Duodenal mucosa (tissue), 2 donors: ENCODE measurements around the gene TMEM255B.

Source experiments
- H3K27ac ChIP-seq: one replicate; pipeline ENCODE4 v1.7.0; 2013; ENCODE audit warnings: low read depth, low read length
- H3K27me3 ChIP-seq, 2 donors: one replicate each; pipeline ENCODE4 v1.7.0; 2013; ENCODE audit warnings: low read length in 2 of 2, control low read depth in 1 of 2; ENCODE audit not compliant: insufficient read depth in 2 of 2, control insufficient read depth in 1 of 2
- H3K36me3 ChIP-seq, 2 donors: one replicate each; pipeline ENCODE4 v1.7.0; 2013; ENCODE audit warnings: low read length in 2 of 2, control low read depth in 1 of 2; ENCODE audit not compliant: insufficient read depth in 2 of 2, control insufficient read depth in 1 of 2
- H3K4me1 ChIP-seq, 2 donors: one replicate each; pipeline ENCODE4 v1.7.0; 2013; ENCODE audit warnings: low read length in 2 of 2, control low read depth in 1 of 2; ENCODE audit not compliant: insufficient read depth in 2 of 2, control insufficient read depth in 1 of 2
- H3K4me3 ChIP-seq, 2 donors: one replicate each; pipeline ENCODE4 v1.7.0; 2013; ENCODE audit warnings: low read length in 2 of 2, low read depth in 1 of 2
- H3K9ac ChIP-seq, 2 donors: one replicate each; pipeline ENCODE4 v1.7.0; 2013; ENCODE audit warnings: low read length in 2 of 2, low read depth in 1 of 2
- H3K9me3 ChIP-seq, 2 donors: one replicate each; pipeline ENCODE4 v1.7.0; 2013; ENCODE audit warnings: low read length in 2 of 2, control low read depth in 1 of 2; ENCODE audit not compliant: control insufficient read depth in 1 of 2

The TMEM255B gene

DNA sequence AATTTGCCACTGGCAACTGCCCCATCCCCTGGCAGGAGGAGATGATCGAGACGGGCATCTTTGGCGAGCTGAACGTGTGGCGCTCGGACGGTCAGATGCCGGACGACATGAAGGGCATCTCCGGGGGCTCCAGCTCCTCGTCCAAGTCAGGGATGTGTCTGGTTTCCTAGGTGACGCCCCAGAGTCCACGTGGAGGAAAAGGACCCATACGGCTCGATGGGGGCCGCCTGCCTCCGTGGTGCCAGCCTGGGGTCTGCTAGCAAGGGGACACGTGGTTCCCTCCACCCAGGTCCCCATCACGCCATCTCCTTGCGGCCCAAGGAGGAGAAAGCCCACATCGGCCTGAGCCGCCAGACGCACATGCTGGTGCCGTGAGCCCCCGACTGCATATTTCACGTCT is 23.8 kb upstream of the TMEM255B start:
- no peak overlapping the region for H3K4me3 ChIP-seq
- peaks cover 0 to 8% of the 10 kb centered on the region in 2 donors for H3K27me3 ChIP-seq
- H3K9me3 ChIP-seq = no peaks in the 10 kb centered on the region
- H3K4me1 ChIP-seq = peaks cover 10 to 12% of the 10 kb centered on the region in 2 donors
- H3K36me3 ChIP-seq = no peaks in the 10 kb centered on the region
- no peak overlapping the region for H3K9ac ChIP-seq
- H3K27ac ChIP-seq = no peak overlapping the region

DNA sequence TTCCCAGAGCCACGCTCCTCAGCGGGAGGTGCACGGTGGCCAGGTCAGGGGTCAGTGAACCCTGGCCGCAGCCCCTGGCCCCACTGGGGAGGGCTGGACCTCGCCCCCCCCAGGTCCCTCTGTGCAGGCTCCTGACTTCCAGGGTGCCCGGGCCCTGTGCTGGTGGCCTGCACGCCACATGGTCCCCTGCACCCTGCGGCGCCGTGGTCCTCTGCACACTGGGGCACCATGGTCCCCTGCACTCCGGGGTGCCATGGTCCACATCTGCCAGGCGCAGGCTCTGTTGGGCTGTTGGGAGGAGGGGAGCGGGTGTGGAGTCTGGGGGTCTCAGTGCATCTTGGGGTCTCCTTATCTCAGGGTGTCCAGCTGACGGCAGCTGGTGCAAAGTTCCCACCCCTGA is 23.3 kb upstream of the TMEM255B start:
- Histone ChIP-seq H3K9me3 (no peaks in the 10 kb centered on the region), H3K36me3 (no peaks in the 10 kb centered on the region), H3K27ac (no peak overlapping the region), H3K9ac (no peak overlapping the region), H3K4me3 (no peak overlapping the region), H3K27me3 (peaks cover 0 to 11% of the 10 kb centered on the region in 2 donors), H3K4me1 (peaks cover 10 to 12% of the 10 kb centered on the region in 2 donors)

DNA sequence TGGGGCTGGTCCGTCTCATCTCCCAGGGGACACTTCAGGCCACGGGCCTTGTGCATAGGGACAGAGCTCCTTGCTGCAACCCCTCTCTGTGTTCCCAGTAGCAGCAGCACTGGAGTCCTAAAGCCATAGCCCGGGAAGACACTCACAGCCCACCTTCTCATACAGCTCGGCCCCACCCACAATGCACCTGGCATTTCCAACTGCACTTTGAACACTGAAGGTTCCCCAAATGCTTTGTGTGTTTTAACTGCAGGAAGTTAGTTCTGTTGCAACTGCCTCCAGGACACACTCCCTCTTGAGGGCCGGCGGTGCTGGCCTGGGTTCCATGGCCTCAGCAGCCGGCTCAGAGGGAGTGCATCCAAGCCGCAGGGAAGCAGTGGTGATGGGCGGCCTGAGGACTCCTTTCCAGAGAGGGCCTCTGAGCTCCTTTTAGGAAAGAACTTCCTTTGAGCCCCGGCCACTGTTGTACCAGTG is 22.7 kb upstream of the TMEM255B start:
- Histone ChIP-seq H3K4me3 (peak overlapping the region in 1 of 2 donors; percentile 2), H3K27ac (no peak overlapping the region), H3K4me1 (peaks cover 10 to 12% of the 10 kb centered on the region in 2 donors), H3K36me3 (no peaks in the 10 kb centered on the region), H3K9ac (no peak overlapping the region), H3K9me3 (no peaks in the 10 kb centered on the region), H3K27me3 (peaks cover 0 to 7% of the 10 kb centered on the region in 2 donors)

DNA sequence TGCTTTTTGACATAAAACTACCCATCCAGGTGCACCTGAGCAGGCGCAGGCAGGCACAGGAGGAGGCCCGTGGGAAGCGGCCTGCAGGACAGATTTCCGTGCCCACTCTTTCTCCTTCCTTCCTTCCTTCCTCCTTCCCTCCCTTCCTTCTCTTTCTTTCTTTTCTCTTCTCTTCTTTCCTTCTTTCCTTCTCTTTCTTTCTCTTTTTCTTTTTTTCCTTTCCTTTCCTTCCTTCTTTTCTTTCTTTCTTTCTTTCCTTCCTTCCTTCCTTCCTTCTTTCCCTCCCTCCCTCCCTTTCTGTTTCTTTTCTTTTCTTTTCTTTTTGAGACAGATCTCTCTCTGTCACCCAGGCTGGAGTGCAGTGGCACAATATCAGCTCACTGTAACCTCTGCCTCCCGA is 21.2 kb upstream of the TMEM255B start:
- no peak overlapping the region for H3K9ac ChIP-seq
- H3K9me3 ChIP-seq = no peaks in the 10 kb centered on the region
- H3K4me3 ChIP-seq = no peak overlapping the region
- H3K36me3 ChIP-seq = no peaks in the 10 kb centered on the region
- H3K4me1 ChIP-seq = peaks cover 22 to 23% of the 10 kb centered on the region in 2 donors
- no peak overlapping the region for H3K27ac ChIP-seq
- H3K27me3 ChIP-seq = peaks cover 0 to 7% of the 10 kb centered on the region in 2 donors

DNA sequence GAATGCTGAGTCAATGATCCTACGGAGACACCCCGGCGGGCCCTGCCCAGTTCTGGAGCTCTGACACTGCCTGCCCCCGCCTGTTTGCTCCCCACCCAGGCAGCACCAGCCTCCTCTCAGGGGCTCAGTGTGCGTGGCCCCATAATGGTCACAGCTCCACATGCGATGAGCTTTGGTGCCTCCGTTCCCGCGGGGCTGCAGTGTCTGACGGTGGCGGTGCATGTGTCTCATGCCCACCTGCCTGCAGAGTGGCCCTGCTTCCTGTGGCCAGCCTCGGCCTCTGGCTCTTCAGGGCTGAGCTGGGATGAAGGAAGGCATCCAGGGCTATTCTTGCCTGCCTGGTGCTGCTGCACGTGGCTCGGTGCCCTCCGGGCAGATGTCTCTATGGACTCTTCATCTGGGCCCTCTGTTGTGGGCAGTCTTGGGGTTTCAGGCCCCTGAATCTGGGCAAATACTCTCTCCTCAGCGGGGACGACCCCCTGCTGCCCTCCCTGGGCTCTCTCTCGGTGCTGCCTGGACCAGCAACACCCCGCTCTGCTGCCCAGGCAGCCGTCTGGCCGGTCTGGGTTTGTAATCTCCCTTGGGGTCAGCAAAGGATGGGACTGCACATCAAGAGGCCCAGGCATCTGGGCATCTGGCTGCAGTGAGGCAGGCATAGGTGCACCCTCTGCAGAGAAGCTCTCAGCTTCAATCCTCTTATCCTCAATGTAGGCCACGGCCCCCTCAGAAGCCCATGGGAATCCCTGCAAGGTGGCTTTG is 19.3 kb upstream of the TMEM255B start:
- Histone ChIP-seq H3K4me3 (no peak overlapping the region), H3K27ac (no peak overlapping the region), H3K9me3 (no peaks in the 10 kb centered on the region), H3K36me3 (no peaks in the 10 kb centered on the region), H3K27me3 (peaks cover 0 to 7% of the 10 kb centered on the region in 2 donors), H3K4me1 (peaks cover 27 to 31% of the 10 kb centered on the region in 2 donors), H3K9ac (no peak overlapping the region)

DNA sequence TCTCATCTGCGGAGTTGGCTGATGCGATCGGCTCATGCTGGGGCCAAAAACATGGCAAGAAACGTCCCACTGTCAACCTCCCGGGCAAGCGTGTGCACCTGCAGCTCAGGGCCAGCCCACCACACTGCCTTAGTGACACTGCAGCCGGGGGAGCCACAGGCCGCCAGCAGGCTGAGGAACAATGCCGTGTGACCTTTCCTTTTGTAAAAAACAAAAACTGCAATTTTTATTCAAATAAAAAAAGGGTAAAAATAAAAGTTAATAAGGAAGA is 18.8 kb upstream of the TMEM255B start:
- peaks cover 29 to 31% of the 10 kb centered on the region in 2 donors for H3K4me1 ChIP-seq
- H3K36me3 ChIP-seq = no peaks in the 10 kb centered on the region
- no peak overlapping the region for H3K27ac ChIP-seq
- H3K9ac ChIP-seq = no peak overlapping the region
- H3K9me3 ChIP-seq = no peaks in the 10 kb centered on the region
- H3K27me3 ChIP-seq = peaks cover 0 to 7% of the 10 kb centered on the region in 2 donors
- no peak overlapping the region for H3K4me3 ChIP-seq

DNA sequence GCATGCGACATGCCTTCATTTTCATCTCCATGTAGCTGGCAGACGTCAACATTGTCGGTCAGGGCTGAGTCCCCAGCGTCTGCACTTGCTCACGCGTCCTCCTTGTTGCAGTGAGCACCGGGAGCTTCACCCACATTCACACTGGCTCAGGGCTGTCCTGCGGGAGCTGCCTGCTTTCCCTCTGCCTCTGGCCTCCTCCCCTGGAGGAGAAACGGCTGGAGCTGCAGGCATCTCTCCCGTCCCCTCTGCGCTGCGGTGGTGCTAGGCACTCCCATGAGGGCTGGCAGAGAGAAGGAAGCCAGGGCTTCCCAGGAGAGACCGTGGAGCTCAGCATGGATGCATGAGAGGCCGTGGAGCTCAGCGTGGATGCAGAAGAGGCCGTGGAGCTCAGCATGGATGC is 18.4 kb upstream of the TMEM255B start:
- H3K4me3 ChIP-seq = no peak overlapping the region
- H3K4me1 ChIP-seq = peaks cover 30 to 34% of the 10 kb centered on the region in 2 donors
- no peak overlapping the region for H3K27ac ChIP-seq
- no peaks in the 10 kb centered on the region for H3K36me3 ChIP-seq
- H3K27me3 ChIP-seq = peaks cover 0 to 7% of the 10 kb centered on the region in 2 donors
- H3K9me3 ChIP-seq = no peaks in the 10 kb centered on the region
- no peak overlapping the region for H3K9ac ChIP-seq

DNA sequence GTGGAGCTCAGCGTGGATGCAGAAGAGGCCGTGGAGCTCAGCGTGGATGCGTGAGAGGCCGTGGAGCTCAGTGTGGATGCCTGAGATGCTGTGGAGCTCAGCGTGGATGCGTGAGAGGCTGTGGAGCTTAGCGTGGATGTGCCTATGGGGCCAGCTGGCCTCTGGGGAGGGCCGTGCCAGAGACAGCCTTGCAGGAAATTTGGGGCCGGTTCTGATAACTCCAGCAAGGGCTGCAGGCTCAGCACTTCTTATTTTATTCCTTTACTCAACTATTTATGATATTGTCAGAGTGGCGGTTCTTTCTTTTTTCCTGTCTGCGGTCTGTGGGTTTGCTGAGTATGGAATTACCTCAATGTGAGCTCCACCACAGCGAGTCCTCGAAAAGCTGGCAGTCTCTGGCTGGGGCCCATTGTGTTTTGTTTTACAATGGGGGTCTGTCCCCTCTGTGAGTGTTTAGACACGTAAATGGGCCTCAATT is 17.8 kb upstream of the TMEM255B start:
- H3K4me1 ChIP-seq = peaks cover 29 to 33% of the 10 kb centered on the region in 2 donors
- no peak overlapping the region for H3K9ac ChIP-seq
- peaks cover 0 to 7% of the 10 kb centered on the region in 2 donors for H3K27me3 ChIP-seq

DNA sequence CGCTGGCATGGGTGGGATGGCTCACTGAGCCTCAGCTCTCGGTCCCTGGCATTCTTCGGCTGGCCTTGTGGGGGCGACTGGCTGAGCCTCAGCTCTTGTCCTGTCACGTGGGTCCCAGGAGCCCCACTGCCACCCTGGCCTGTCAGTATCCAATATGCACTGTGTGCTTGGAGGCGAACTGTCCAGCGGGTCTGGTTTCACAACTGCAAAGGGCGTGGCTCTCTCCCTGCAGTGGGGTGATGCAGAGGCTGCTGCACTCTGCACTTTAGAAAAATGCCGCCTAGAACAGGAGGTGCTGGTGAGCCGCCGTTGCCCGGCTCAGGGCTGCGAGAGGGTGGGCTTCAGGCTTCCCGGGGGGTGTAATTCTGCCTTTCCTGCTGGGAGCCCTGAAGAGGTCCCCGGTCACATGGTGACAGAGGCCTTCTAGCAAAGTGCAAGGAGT is 17.0 kb upstream of the TMEM255B start:
- H3K36me3 ChIP-seq = no peaks in the 10 kb centered on the region
- H3K4me3 ChIP-seq = peak overlapping the region in 1 of 2 donors; percentile 3
- H3K9me3 ChIP-seq = no peaks in the 10 kb centered on the region
- peaks cover 0 to 7% of the 10 kb centered on the region in 2 donors for H3K27me3 ChIP-seq
- no peak overlapping the region for H3K27ac ChIP-seq
- H3K9ac ChIP-seq = no peak overlapping the region
- H3K4me1 ChIP-seq = peaks cover 25 to 26% of the 10 kb centered on the region in 2 donors

More for the DNA sequence above, 17.8 kb upstream of the TMEM255B start:
- Histone ChIP-seq H3K9me3 (no peaks in the 10 kb centered on the region), H3K27ac (no peak overlapping the region), H3K4me3 (no peak overlapping the region), H3K36me3 (no peaks in the 10 kb centered on the region)

DNA sequence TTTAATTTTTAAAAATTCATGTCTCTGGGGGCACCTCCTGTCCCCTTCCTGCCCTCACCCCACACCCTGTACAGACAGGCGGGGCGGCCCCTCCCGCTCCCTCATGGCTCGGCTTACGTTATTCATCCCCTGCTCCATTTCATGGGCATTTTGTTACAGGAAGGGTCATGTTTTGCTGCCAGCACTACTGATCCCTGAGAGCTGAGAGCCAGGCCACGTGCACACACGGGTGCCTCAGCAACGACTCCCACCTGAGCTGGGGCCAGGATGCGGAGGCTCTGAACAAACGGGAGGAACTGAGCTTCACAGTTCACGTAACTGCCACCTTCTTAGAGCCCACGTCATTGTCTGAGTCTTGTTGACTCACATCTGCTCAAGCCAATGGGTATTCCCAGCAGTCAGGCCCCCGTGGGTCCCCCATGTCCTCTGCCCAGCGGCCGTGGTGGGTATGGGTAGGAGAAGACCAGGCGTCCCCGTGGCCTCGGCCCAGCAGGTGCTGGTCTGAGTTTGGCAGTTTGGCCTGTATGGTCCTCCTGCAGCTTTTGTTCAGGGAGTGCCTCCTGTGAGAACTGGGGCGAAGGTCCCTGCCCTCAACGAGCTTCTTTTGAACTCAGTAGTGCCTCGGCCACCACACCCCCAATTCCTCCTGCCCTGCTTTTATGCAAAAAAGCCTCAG is 16.4 kb upstream of the TMEM255B start:
- H3K4me3 ChIP-seq = peak overlapping the region in 1 of 2 donors; percentile 3
- no peak overlapping the region for H3K9ac ChIP-seq
- peaks cover 25 to 26% of the 10 kb centered on the region in 2 donors for H3K4me1 ChIP-seq
- H3K36me3 ChIP-seq = no peaks in the 10 kb centered on the region
- peaks cover 0 to 7% of the 10 kb centered on the region in 2 donors for H3K27me3 ChIP-seq
- no peak overlapping the region for H3K27ac ChIP-seq
- H3K9me3 ChIP-seq = no peaks in the 10 kb centered on the region
